Parathyroid adenoma (tissue), 2 donors: ENCODE data around the gene ACTN4.

ENCODE experiments used
- H2AFZ ChIP-seq: fragments of 300-600 bp; sonication (generic); one replicate; pipeline ENCODE4 v1.7.0; 2017; ENCODE audit warnings: antibody characterized with exemption, mild to moderate bottlenecking
- H3K27ac ChIP-seq: fragments of 300-600 bp; sonication (generic); one replicate; pipeline ENCODE4 v1.7.0; 2017
- H3K27me3 ChIP-seq: fragments of 300-600 bp; sonication (generic); one replicate; pipeline ENCODE4 v1.7.0; 2017; ENCODE audit warnings: low read length; ENCODE audit not compliant: control insufficient read depth, insufficient read depth
- H3K36me3 ChIP-seq: fragments of 300-600 bp; sonication (generic); one replicate; pipeline ENCODE4 v1.7.0; 2017; ENCODE audit warnings: low read length; ENCODE audit not compliant: control insufficient read depth, insufficient read depth
- H3K4me1 ChIP-seq: fragments of 300-600 bp; sonication (generic); one replicate; pipeline ENCODE4 v1.7.0; 2017; ENCODE audit warnings: control low read depth
- H3K4me2 ChIP-seq: fragments of 300-600 bp; sonication (generic); one replicate; pipeline ENCODE4 v1.7.0; 2017; ENCODE audit warnings: low read length
- H3K4me3 ChIP-seq: fragments of 300-600 bp; sonication (generic); one replicate; pipeline ENCODE4 v1.7.0; 2017; ENCODE audit warnings: low read depth, low read length
- H3K79me2 ChIP-seq: fragments of 300-600 bp; sonication (generic); one replicate; pipeline ENCODE4 v1.7.0; 2017; ENCODE audit warnings: control low read depth
- H3K9ac ChIP-seq: fragments of 300-600 bp; sonication (generic); one replicate; pipeline ENCODE4 v1.7.0; 2017; ENCODE audit warnings: mild to moderate bottlenecking
- H3K9me3 ChIP-seq: fragments of 300-600 bp; sonication (generic); one replicate; pipeline ENCODE4 v1.7.0; 2017; ENCODE audit warnings: low read length; ENCODE audit not compliant: control insufficient read depth
- TF ChIP-seq, protein P1 (sequence below): fragments of 300-600 bp; sonication (generic); IDR thresholded peaks from one replicate; pipeline ENCODE4 v1.7.0; 2017; ENCODE audit warnings: antibody characterized with exemption, mild to moderate bottlenecking
- donor health status: primary hyperparathyroidism.

Gene ACTN4

DNA sequence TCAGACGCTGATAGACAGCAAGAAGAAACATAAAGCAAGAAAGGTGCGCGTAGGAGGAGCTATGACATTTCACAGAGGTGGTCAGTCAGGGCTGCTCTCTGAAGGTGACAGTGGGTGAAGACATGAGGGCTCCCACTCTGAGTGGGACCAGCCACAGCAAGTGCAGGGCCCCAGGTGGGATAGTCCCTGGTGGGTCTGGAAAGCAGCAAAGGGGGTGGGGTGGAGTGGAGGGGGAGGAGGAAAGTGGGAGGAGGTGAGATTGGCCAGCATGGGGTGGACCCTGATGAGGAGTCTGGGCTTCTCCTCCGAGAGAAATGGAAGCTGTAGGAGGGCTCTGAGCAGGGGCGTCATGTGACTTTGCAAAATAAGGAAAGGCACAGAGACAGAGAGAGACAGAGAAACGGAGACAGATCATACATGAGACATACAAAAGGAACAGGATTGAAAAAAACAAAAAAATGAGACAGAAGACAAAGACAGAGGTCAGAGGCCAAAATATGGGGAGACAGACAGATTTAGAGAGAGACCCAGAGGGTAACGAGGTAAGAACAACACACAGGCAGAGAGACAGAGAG is 32.4 kb upstream of the ACTN4 start:
- Histone ChIP-seq H3K27ac (no peak overlapping the region), H3K9ac (no peak overlapping the region), H3K4me2 (no peak overlapping the region), H3K4me1 (peaks cover 12% of the 10 kb centered on the region), H3K9me3 (no peaks in the 10 kb centered on the region), H3K27me3 (no peaks in the 10 kb centered on the region), H3K36me3 (no peaks in the 10 kb centered on the region), H3K4me3 (no peak overlapping the region), H3K79me2 (peaks cover 5% of the 10 kb centered on the region), H2AFZ (no peak overlapping the region)
- TF ChIP-seq, protein P1, sequence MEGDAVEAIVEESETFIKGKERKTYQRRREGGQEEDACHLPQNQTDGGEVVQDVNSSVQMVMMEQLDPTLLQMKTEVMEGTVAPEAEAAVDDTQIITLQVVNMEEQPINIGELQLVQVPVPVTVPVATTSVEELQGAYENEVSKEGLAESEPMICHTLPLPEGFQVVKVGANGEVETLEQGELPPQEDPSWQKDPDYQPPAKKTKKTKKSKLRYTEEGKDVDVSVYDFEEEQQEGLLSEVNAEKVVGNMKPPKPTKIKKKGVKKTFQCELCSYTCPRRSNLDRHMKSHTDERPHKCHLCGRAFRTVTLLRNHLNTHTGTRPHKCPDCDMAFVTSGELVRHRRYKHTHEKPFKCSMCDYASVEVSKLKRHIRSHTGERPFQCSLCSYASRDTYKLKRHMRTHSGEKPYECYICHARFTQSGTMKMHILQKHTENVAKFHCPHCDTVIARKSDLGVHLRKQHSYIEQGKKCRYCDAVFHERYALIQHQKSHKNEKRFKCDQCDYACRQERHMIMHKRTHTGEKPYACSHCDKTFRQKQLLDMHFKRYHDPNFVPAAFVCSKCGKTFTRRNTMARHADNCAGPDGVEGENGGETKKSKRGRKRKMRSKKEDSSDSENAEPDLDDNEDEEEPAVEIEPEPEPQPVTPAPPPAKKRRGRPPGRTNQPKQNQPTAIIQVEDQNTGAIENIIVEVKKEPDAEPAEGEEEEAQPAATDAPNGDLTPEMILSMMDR: no peak

DNA sequence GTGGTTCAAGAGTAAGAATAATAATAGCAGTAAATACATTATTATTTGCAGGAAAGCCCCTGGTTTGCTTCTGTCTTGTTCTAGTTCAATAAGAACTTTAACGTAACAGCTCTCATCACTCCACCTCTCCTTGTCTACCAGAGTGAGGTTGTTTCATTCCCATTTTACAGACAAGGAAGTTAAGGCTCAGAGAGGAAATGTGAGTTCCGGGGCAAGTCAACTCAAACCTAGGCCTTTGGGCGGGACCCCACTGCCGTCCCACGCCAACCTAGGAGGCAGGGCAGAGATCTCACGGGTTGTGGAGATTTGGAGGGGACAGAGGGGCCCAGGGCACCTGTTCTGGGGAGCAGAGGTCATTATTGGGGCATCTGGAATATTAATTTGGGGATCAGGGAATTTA is 31.2 kb upstream of the ACTN4 start:
- TF ChIP-seq, protein P1: no peak
- Histone ChIP-seq H3K27me3 (no peaks in the 10 kb centered on the region), H3K9ac (no peak overlapping the region), H3K4me3 (no peak overlapping the region), H3K9me3 (no peaks in the 10 kb centered on the region), H3K4me1 (peaks cover 13% of the 10 kb centered on the region), H3K79me2 (peaks cover 11% of the 10 kb centered on the region), H2AFZ (peak overlapping the region; percentile 16), H3K4me2 (no peak overlapping the region), H3K27ac (no peak overlapping the region), H3K36me3 (no peaks in the 10 kb centered on the region)

DNA sequence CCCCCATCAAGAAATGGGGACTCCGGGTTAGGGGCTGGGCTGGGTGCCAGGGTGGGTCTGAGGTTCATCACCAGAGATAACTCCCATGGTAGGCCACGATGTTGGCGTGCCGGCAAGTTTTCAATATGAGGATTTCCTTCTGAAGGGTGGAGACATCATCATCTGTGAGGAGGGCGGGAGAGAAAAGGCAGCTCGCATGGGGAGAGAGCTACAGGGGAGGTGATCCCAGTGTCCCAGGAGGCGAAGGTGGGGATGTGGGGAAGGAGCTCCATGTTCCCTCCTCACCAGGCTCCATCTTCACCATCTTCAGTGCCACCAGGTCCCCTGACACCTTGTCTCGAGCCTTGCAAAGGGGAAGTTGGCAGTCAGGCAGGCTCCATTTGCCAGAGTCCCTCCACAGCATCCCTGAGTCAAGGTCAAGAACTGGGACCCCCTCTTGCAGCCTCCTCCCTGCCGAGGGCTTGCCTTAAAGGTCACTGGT is 30.1 kb upstream of the ACTN4 start:
- no peak overlapping the region for H3K9ac ChIP-seq
- peaks cover 11% of the 10 kb centered on the region for H3K79me2 ChIP-seq
- no peaks in the 10 kb centered on the region for H3K27me3 ChIP-seq
- H3K4me3 ChIP-seq: no peak overlapping the region
- no peaks in the 10 kb centered on the region for H3K36me3 ChIP-seq
- TF ChIP-seq, protein P1: no peak
- H3K4me1 ChIP-seq: peaks cover 13% of the 10 kb centered on the region
- H3K4me2 ChIP-seq: no peak overlapping the region
- H3K27ac ChIP-seq: no peak overlapping the region
- peak overlapping the region; percentile 99 for H2AFZ ChIP-seq
- no peaks in the 10 kb centered on the region for H3K9me3 ChIP-seq

DNA sequence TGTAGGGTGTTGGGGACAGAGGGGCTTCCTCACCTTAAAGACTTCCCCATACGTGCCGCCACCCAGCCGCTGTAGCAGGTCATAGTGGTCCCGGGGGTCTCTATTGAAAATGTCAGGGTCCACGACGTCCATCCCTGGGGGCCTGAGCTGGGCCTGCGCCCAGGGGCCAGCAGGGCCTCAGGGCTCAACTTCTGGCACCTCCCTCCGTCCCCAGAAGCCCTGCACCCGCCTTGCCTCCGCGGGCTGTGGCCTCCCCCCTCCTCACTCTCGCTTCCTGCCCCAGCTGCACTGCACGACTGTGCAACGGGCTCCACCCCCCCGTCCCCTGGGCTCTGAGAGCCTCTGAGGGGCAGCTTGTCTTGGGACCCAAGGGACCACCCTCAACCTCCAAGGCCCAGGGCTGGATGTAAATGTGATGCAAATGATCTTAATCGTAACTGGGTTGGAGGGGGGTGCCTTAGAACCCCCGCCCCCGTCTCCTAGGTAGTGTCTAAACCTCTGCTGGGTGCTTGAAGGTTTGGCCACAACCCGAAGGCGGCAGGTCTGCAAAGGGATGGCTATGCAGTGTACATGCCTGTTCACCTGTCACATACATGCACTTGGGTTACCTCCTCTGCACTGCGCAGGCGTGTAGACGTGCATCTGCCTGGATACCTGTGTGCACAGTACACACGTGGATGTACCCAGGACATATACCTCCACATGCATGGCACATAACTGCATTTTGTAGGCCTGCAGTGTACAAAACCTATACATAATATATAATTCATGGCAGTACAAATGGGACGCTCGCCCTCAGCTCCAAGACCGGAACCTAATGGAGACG is 29.5 kb upstream of the ACTN4 start, which contains the start of gene MAP4K1:
Gene MAP4K1, minus strand, starts transcription at position 190 of the 826 bp plus-strand sequence. Its CDS starts 58 bp downstream, at position 132.
- peaks cover 11% of the 10 kb centered on the region for H3K79me2 ChIP-seq
- peak within 1 kb of the TSS; percentile 78 for H3K9ac ChIP-seq
- H3K27me3 ChIP-seq: no peaks in the 10 kb centered on the region
- peaks cover 13% of the 10 kb centered on the region for H3K4me1 ChIP-seq
- peak within 1 kb of the TSS; percentile 80 for H3K27ac ChIP-seq
- peak within 1 kb of the TSS; percentile 87 for H3K4me3 ChIP-seq
- peak within 1 kb of the TSS; percentile 99 for H2AFZ ChIP-seq
- TF ChIP-seq, protein P1: no peak
- no peaks in the 10 kb centered on the region for H3K36me3 ChIP-seq
- peak within 1 kb of the TSS; percentile 72 for H3K4me2 ChIP-seq
- no peaks in the 10 kb centered on the region for H3K9me3 ChIP-seq
